WERI-Rb-1 (cell line): Measurements from ENCODE around the gene MOCS3.
A peak's percentile ranks its signal among the peaks of the same experiment; 100 is the strongest.

Experiments used
- DNase-seq: peaks from one replicate; pipeline ENCODE4 v3.0.0-alpha.2; 2020
- H3K27ac ChIP-seq: fragments of 250-450 bp; sonication (Bioruptor Pico); 2 replicates; pipeline ENCODE4 v1.5.1; 2020; ENCODE audit warnings: mild to moderate bottlenecking, moderate library complexity
- H3K27me3 ChIP-seq: fragments of 250-450 bp; sonication (Bioruptor Pico); 2 replicates; pipeline ENCODE4 v1.5.1; 2021; ENCODE audit warnings: mild to moderate bottlenecking, low read depth, moderate library complexity; ENCODE audit not compliant: insufficient read depth, severe bottlenecking
- H3K36me3 ChIP-seq: fragments of 250-450 bp; sonication (Bioruptor Pico); 2 replicates; pipeline ENCODE4 v1.5.1; 2020; ENCODE audit warnings: mild to moderate bottlenecking, moderate library complexity
- H3K4me3 ChIP-seq: 2 replicates; pipeline ENCODE4 v1.5.1; 2011; ENCODE audit warnings: low read depth, mild to moderate bottlenecking, control low read depth, low read length
- H3K9me3 ChIP-seq: fragments of 250-450 bp; sonication (Bioruptor Pico); 2 replicates; pipeline ENCODE4 v1.5.1; 2021; ENCODE audit warnings: mild to moderate bottlenecking, moderate library complexity; ENCODE audit not compliant: severe bottlenecking
- TF ChIP-seq, protein P1 (sequence below): IDR thresholded peaks from 2 replicates; pipeline ENCODE4 v1.5.1; 2011; ENCODE audit warnings: low read depth, mild to moderate bottlenecking, control low read depth, inconsistent platforms, low read length

Gene MOCS3

DNA sequence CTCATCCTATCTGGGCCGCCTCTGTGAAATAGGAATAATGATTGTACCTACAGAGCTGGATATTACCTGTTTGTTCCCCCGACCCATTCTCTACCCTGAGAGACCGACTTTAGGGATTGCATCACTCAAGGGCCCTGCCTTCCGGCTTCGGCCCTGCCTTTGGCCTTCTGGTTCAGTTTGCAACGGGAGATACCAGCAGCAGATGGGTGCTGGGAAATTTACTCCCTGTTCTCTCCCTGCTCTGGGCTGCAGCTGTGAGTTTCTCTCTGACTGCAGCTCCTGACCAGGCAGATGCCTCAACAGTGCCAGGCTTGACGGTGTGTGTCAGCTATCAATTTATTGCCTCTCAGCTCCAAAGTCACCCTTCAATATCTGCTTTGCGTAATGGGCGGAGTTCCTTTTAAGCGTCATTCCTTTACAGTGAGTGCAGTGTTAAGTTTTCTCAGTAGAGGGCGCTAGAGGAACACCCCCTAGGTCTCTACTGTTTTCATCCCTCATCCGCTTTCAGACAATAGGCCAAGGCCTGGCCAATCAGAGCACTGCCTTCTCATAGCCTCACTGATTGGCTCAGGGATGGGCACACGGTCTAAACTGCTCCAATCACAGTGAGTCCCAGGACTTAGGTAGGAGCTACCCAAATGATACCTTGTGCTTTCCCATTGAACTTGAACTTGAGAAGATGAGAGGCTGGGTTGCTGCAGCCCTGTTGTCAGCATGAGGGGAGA is 34.3 kb downstream of the MOCS3 start:
- peaks cover 4% of the 10 kb centered on the region for H3K9me3 ChIP-seq
- H3K4me3 ChIP-seq, result no peak overlapping the region
- TF ChIP-seq, protein P1, sequence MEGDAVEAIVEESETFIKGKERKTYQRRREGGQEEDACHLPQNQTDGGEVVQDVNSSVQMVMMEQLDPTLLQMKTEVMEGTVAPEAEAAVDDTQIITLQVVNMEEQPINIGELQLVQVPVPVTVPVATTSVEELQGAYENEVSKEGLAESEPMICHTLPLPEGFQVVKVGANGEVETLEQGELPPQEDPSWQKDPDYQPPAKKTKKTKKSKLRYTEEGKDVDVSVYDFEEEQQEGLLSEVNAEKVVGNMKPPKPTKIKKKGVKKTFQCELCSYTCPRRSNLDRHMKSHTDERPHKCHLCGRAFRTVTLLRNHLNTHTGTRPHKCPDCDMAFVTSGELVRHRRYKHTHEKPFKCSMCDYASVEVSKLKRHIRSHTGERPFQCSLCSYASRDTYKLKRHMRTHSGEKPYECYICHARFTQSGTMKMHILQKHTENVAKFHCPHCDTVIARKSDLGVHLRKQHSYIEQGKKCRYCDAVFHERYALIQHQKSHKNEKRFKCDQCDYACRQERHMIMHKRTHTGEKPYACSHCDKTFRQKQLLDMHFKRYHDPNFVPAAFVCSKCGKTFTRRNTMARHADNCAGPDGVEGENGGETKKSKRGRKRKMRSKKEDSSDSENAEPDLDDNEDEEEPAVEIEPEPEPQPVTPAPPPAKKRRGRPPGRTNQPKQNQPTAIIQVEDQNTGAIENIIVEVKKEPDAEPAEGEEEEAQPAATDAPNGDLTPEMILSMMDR, result peak; percentile 69
- no peak overlapping the region for H3K27ac ChIP-seq
- DNase-seq, result peak; percentile 33
- no peaks in the 10 kb centered on the region for H3K36me3 ChIP-seq
- peaks cover 91% of the 10 kb centered on the region for H3K27me3 ChIP-seq

DNA sequence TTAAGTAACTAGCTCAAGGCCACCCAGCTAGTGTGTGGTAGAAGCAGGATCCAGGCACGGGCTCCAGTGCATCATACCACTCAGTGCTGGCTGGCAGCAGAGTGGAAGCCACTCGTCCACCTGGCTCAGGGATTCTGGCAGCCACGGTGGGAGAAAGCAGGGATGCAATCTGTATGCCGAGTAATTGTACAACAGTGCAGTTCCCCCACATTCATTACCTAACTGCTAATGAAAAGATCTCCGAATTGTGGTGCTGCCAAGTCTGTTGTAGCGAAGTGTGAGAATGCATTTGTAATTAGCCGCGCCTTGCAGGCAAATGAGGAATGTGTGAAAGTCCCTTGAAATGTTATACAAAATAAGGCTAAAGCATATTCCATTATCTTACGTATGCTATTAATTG is 35.3 kb downstream of the MOCS3 start:
- DNase-seq, result no peak
- Histone ChIP-seq H3K9me3 (peaks cover 4% of the 10 kb centered on the region), H3K27ac (no peak overlapping the region), H3K4me3 (no peak overlapping the region), H3K36me3 (no peaks in the 10 kb centered on the region), H3K27me3 (peaks cover 91% of the 10 kb centered on the region)
- TF ChIP-seq, protein P1, result no peak

DNA sequence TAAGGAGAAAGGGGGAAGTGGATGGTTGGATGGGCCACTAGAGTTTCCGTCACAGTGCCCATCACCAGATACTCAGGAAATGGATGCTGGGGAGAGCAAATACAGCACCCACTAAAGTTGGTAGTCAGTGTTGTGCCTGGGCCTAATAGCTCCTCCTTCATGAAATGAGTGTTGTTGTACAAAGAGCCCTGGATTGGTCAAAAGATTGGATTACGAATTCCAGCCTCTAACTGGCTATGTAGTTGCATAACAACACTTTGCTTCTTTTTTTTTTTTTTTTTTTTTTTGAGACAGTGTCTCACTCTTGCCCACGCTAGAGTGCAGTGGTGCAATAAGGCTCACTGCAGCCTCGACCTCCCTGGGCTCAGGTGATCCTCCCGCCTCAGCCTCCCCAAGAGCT is 36.9 kb downstream of the MOCS3 start:
- TF ChIP-seq, protein P1, result no peak

DNA sequence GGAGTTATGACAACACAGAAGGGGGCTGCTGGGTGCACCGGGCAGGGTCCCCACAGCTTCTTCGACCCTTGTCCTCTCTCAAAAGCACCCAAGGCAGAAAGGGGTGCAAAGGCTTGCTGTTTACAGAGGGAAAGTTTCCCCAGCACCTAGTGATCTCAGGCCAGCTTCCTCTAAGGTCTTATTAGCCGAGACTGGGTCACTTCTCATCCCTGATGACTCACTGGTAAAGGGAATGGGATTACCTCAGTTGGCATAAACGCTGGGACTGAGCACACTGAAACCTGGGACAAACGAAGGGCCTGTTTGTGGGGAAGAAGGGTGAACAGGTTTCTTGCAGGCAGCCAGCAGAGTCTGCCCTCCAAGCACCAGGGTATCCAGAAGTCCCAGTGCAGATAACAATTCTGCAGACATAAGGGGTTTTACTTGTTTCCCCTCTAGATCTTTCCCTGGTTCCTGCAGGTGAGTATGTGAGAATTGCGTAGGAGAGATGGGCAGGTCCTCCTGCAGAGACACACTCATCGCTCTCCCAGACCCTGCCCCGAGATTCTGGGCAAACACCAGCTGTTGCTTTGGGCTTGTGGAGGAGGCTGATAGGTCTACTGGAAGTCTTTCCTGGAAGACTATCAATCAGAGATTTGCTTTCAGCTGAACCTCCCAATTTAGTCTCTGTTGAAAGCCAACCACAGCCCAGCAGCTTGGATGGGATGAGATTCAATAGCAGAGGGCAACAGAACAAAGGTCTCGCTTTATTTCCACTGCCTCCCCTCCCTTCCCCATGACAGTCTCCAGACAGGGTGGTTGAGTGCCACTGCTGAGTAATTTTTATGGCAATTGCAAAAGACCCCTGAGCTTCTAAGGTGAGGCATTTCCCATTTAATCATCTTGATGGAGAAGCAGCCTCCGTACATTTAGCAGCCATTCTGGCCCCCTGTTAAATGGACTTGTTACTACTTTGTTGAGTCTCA is 38.6 kb downstream of the MOCS3 start:
- TF ChIP-seq, protein P1, result no peak
- DNase-seq, result no peak
- Histone ChIP-seq H3K4me3 (no peak overlapping the region), H3K27me3 (peaks cover 93% of the 10 kb centered on the region), H3K9me3 (peaks cover 4% of the 10 kb centered on the region), H3K27ac (no peak overlapping the region), H3K36me3 (no peaks in the 10 kb centered on the region)

More for the DNA sequence above, 36.9 kb downstream of the MOCS3 start:
- no peaks in the 10 kb centered on the region for H3K36me3 ChIP-seq
- H3K9me3 ChIP-seq, result peaks cover 4% of the 10 kb centered on the region
- H3K4me3 ChIP-seq, result no peak overlapping the region
- H3K27ac ChIP-seq, result no peak overlapping the region
- no peak for DNase-seq
- H3K27me3 ChIP-seq, result peaks cover 93% of the 10 kb centered on the region

DNA sequence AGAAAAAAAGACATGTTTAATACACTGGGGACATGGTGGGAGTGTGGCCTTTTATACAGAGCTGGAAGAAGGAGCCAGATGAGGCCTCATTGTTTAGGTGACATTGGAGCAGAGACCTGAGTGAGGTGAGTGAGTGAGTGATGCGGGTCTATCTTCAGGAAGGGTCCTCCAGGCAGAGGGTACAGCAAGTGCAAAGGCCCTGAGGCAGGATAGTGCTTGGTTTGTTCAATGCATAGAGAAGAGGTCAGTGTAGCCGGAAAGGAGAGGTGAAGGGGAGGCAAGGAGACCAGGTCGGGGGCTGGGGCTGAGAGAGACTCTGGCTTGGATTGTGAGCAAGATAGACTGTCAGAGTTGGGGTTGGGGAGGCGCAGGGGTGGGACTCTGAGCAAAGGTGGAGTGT is 40.7 kb downstream of the MOCS3 start:
- Histone ChIP-seq H3K36me3 (no peaks in the 10 kb centered on the region), H3K4me3 (no peak overlapping the region), H3K27me3 (peaks cover 90% of the 10 kb centered on the region), H3K27ac (no peak overlapping the region), H3K9me3 (no peaks in the 10 kb centered on the region)
- DNase-seq, result no peak
- TF ChIP-seq, protein P1, result no peak
